OCI-LY3 (cell line): ENCODE data around the gene MYH10.

ENCODE experiments used
- H2AFZ ChIP-seq: fragments of 200-600, 300-600 bp; shearing (Covaris generic); 2 replicates; pipeline ENCODE4 v1.6.0; 2014; ENCODE audit warnings: antibody characterized with exemption, low read depth, low read length
- H3K27ac ChIP-seq: fragments of 200-600, 300-600 bp; sonication (generic); 2 replicates; pipeline ENCODE4 v1.5.1; 2014; ENCODE audit warnings: mild to moderate bottlenecking, low read length, moderate library complexity, mixed read lengths
- H3K27me3 ChIP-seq: fragments of 200-600, 300-600 bp; sonication (generic); 2 replicates; pipeline ENCODE4 v1.6.1; 2014; ENCODE audit warnings: low read depth, low read length, mixed read lengths
- H3K36me3 ChIP-seq: fragments of 200-600, 300-600 bp; sonication (generic); replicated peaks from 2 replicates; pipeline ENCODE3; 2014; ENCODE audit warnings: low read depth, low read length, mixed read lengths
- H3K4me1 ChIP-seq: fragments of 300-600, 200-600 bp; sonication (generic); 2 replicates; pipeline ENCODE4 v1.6.1; 2014; ENCODE audit warnings: low read length, mixed read lengths
- H3K4me2 ChIP-seq: fragments of 200-600, 300-600 bp; sonication (generic); 2 replicates; pipeline ENCODE4 v1.6.1; 2014; ENCODE audit warnings: low read length, mixed read lengths
- H3K4me3 ChIP-seq: fragments of 300-600, 200-600 bp; sonication (generic); 2 replicates; pipeline ENCODE4 v1.5.1; 2014; ENCODE audit warnings: antibody characterized with exemption, mild to moderate bottlenecking, low read length, moderate library complexity
- H3K79me2 ChIP-seq: fragments of 300-600, 200-600 bp; shearing (Covaris generic); 2 replicates; pipeline ENCODE4 v1.6.1; 2014; ENCODE audit warnings: mild to moderate bottlenecking, low read length, mixed read lengths
- H3K9ac ChIP-seq: fragments of 300-600, 200-600 bp; shearing (Covaris generic); 2 replicates; pipeline ENCODE4 v1.6.0; 2014; ENCODE audit warnings: mild to moderate bottlenecking, low read length, moderate library complexity
- H3K9me3 ChIP-seq: fragments of 200-600, 300-600 bp; shearing (Covaris generic); 2 replicates; pipeline ENCODE4 v1.6.1; 2014; ENCODE audit warnings: low read length, mixed read lengths; ENCODE audit not compliant: insufficient read depth
- H4K20me1 ChIP-seq: fragments of 200-600, 300-600 bp; sonication (generic); 2 replicates; pipeline ENCODE4 v1.6.1; 2016; ENCODE audit warnings: low read length, mixed read lengths; ENCODE audit not compliant: insufficient read depth
- EZH2phosphoT487 ChIP-seq: fragments of 200-600 bp; shearing (Covaris generic); IDR thresholded peaks from 2 replicates; pipeline ENCODE4 v1.6.1; 2018; ENCODE audit warnings: antibody characterized with exemption, mixed run types, low read depth
- TF ChIP-seq, protein P1 (sequence below): fragments of 200-600, 300-600 bp; sonication (generic); IDR thresholded peaks from 2 replicates; pipeline ENCODE4 v1.5.1; 2014; ENCODE audit warnings: antibody characterized with exemption, low read length, low read depth

Gene MYH10

DNA sequence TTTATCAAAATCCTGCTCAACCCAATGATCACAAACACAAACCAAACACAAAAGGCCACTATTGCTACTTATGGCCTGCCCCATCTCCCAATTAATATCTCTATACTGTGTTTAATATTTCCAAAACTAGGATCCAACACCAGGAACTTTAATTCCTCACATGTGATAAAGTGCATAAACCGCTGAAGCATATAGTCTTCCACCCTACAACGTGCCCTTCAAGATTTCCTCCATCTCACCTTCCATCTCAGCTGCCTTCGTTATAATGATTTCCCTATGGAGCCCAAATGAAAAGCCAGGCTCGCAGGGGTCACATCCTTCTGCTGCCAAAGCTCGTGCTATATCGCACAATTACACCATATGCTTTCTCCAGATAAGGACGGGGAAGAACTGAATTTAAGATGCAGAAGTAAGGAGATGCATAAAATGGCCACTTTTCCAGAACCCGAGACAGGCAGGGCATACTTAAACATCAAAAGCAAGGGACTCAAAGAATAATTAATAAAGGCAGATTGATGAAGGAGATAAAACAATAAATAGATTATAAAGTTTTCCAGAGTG is 1.8 kb downstream of the MYH10 start:
- Histone ChIP-seq H3K4me1 (peaks cover 4% of the 10 kb centered on the region), H4K20me1 (no peaks in the 10 kb centered on the region), H3K27me3 (no peaks in the 10 kb centered on the region), H2AFZ (no peak overlapping the region), H3K79me2 (peaks cover 7% of the 10 kb centered on the region; the same call in 1 of the 2 replicates), H3K27ac (no peak overlapping the region), H3K9me3 (no peaks in the 10 kb centered on the region), H3K36me3 (no peaks in the 10 kb centered on the region), H3K4me3 (no peak overlapping the region), H3K9ac (no peak overlapping the region), H3K4me2 (no peak overlapping the region)
- no peak for TF ChIP-seq EZH2phosphoT487
- TF ChIP-seq, protein P1, sequence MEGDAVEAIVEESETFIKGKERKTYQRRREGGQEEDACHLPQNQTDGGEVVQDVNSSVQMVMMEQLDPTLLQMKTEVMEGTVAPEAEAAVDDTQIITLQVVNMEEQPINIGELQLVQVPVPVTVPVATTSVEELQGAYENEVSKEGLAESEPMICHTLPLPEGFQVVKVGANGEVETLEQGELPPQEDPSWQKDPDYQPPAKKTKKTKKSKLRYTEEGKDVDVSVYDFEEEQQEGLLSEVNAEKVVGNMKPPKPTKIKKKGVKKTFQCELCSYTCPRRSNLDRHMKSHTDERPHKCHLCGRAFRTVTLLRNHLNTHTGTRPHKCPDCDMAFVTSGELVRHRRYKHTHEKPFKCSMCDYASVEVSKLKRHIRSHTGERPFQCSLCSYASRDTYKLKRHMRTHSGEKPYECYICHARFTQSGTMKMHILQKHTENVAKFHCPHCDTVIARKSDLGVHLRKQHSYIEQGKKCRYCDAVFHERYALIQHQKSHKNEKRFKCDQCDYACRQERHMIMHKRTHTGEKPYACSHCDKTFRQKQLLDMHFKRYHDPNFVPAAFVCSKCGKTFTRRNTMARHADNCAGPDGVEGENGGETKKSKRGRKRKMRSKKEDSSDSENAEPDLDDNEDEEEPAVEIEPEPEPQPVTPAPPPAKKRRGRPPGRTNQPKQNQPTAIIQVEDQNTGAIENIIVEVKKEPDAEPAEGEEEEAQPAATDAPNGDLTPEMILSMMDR: no peak

DNA sequence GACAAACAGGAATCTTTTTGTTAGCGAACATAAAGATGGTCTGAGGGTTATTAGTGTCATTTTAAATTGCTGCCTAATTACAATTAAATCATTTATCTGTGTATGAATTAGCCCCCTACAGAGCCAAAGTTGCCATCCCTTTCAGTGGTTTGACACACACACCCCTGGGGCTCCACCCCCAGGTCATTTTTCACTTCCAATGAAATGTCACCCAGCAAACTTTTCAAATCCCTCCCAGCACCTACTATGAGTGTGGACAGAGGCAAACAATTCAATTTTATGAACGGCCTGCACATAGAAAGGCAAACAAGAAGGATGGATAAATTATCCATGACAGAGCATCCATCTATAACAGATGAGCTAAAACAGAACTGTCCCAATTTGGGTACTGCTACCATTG is 2.4 kb downstream of the MYH10 start:
- peaks cover 7% of the 10 kb centered on the region; the same call in 1 of the 2 replicates for H3K79me2 ChIP-seq
- no peak overlapping the region for H2AFZ ChIP-seq
- no peaks in the 10 kb centered on the region for H3K9me3 ChIP-seq
- H3K4me1 ChIP-seq: peaks cover 4% of the 10 kb centered on the region
- H3K27me3 ChIP-seq: no peaks in the 10 kb centered on the region
- no peaks in the 10 kb centered on the region for H4K20me1 ChIP-seq
- no peak overlapping the region for H3K27ac ChIP-seq
- H3K4me2 ChIP-seq: no peak overlapping the region
- H3K36me3 ChIP-seq: no peaks in the 10 kb centered on the region
- no peak overlapping the region for H3K4me3 ChIP-seq
- TF ChIP-seq, protein P1: no peak
- TF ChIP-seq EZH2phosphoT487: no peak
- no peak overlapping the region for H3K9ac ChIP-seq

DNA sequence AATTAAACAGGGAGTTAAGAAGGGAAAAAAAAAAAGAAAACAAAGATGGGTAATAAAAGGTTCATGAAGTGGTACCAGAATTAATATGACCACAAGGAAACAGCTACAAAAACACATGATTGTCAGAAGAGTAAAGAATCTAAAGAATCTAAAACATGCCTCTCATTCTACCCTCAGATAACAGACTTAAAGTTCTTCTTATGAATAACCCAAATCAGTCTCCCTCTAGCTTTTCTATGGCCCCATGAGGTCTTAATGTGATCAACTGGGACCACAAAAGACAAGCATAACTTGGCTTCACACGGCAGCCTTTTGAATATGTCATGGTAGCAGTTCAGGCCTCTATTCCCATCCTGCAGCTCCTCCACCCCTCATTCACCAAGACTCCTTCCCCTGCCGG is 6.9 kb downstream of the MYH10 start:
- Histone ChIP-seq H3K36me3 (no peaks in the 10 kb centered on the region), H3K79me2 (no peaks in the 10 kb centered on the region), H3K4me3 (no peak overlapping the region), H3K9ac (no peak overlapping the region), H3K9me3 (no peaks in the 10 kb centered on the region), H3K4me2 (no peak overlapping the region), H3K4me1 (no peaks in the 10 kb centered on the region), H3K27me3 (no peaks in the 10 kb centered on the region), H2AFZ (no peak overlapping the region), H4K20me1 (no peaks in the 10 kb centered on the region), H3K27ac (no peak overlapping the region)
- TF ChIP-seq, protein P1: no peak
- TF ChIP-seq EZH2phosphoT487: no peak

DNA sequence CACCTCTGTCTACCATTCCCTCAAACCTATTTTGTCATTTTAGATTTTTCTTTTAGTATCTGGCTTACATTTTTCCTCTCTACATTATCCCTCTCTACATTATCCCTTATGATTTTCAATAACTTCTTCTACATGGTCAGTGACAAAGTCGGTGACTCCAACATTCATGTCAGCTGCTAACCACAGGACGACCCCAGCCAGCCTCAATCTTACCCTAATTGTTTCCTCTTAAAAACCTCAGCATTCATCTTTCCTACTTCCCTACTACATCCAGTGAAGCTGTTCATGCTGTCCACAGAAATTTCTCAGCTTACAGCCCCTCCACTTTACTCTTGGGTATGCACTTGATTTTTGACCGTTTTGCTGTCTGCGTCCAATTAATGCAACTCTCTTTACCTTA is 8.3 kb downstream of the MYH10 start:
- H4K20me1 ChIP-seq: no peaks in the 10 kb centered on the region
- H2AFZ ChIP-seq: no peak overlapping the region
- no peaks in the 10 kb centered on the region for H3K9me3 ChIP-seq
- no peak overlapping the region for H3K4me3 ChIP-seq
- H3K27me3 ChIP-seq: no peaks in the 10 kb centered on the region
- no peaks in the 10 kb centered on the region for H3K79me2 ChIP-seq
- H3K9ac ChIP-seq: no peak overlapping the region
- TF ChIP-seq, protein P1: no peak
- no peak for TF ChIP-seq EZH2phosphoT487
- H3K36me3 ChIP-seq: no peaks in the 10 kb centered on the region
- H3K27ac ChIP-seq: no peak overlapping the region
- no peaks in the 10 kb centered on the region for H3K4me1 ChIP-seq
- H3K4me2 ChIP-seq: no peak overlapping the region
